ENCODE measurements around the gene SATB2. TPM values are rescaled to one million over a fixed set of nuclear protein-coding genes. Genes with fewer than 3 reads are reported as not detected.

Gene SATB2
- 4.2 TPM for polyA plus RNA-seq (2012; ENCODE audit: insufficient read depth, insufficient read length)

DNA sequence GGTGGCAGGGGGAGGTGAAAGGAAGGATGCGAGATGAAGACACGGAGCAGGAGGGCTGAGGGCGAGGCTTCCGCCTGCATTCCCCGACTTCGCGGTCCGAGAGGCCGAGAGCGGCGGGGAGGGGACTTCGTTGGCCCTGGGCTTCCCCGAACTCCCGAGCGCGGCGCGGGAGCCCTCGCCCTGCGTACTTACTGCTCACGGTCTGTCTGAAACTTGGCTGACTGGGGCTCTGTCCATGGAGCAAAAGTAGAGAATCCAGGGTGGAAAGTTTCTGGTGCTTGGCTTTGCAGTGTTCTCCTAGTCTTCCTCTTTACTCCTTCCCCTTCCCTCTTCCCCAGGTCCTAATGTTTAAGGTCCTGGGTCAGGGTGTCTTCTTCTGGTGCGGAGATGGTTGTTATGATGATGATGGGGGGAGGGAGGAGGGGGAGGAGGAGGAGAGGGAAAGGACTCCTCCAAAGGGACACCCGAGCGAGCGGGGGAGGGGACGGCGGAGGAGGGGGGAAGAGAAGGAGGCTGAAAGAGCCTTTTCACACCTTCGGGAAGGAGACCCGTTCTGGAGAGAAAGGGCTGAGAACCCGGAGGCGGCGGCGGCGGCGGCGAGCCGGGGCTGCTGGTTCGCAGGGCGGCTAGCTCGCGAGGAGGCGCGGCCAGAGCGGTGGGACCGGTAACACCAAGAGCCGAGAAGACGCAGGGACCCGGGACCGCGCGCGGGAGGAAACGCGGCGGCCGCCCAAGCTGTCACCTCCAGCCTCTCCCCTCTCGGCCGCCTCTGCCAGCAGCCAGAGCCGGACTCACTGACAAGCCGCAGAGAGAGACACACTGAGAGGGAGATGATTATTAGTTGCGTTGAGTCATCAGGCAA lies at the start of gene SATB2:
Gene SATB2, minus strand, starts transcription at position 793 of the 862 bp plus-strand sequence. CDS start 1,902 bp downstream, outside the sequence.
- DNase-seq (ENCODE audit: low read depth, low spot score), result no peak

DNA sequence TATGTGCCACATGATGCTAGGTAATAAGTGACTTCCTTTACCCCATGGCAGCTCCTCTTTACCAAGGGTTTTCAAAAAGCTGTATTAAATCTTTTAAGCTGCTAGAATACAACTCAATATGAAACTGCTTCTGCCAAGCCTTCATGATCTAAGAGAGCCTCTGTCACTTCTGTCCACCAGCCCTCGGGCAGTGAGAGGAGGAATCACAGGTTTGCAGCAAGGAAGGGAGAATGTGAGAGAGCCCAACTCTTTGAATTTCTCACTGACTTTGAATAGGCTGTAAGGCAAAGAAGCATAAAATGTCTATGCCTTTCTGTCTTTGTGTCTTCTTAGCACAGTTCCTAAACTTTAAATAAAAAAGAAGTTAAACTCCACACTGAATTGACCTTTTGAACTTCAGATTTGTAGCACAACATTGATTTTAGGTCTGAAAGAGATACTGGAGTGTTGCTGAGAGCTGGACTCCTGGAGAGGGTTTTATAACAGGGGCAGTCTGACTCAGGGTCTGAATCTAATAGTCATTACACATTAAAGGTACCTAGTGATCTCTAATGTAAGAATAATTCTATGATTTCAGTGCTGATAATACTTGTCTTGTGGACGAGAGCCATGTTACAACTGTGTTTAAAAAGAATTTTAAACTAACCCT lies 48.1 kb upstream of the SATB2 start:
- DNase-seq (ENCODE audit: low read depth, low spot score), result no peak
- H3K4me3 ChIP-seq (ENCODE audit: low read length), result no peak overlapping the region

More for the DNA sequence above, at the start of gene SATB2:
- peak within 1 kb of the TSS; percentile 80 for H3K4me3 ChIP-seq (ENCODE audit: low read length)

DNA sequence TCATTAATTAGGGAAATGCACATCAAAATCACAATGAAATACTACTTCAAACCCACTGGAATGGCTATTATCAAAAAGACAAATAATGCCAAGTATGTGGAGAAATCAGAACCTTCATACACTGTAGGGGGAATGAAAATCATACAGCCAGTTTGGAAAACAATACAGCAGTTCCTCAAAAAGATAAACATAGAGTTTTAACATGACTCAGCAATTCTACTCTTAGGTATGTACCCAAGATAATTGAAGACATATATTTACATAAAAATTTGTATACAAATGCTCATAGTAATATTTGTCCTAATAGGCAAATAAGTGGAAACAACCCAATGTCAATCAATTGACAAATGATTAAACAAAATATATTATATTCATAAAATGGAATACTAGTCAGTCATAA lies 45.4 kb upstream of the SATB2 start:
- no peak overlapping the region for H3K4me3 ChIP-seq (ENCODE audit: low read length)
- DNase-seq (ENCODE audit: low read depth, low spot score), result no peak

DNA sequence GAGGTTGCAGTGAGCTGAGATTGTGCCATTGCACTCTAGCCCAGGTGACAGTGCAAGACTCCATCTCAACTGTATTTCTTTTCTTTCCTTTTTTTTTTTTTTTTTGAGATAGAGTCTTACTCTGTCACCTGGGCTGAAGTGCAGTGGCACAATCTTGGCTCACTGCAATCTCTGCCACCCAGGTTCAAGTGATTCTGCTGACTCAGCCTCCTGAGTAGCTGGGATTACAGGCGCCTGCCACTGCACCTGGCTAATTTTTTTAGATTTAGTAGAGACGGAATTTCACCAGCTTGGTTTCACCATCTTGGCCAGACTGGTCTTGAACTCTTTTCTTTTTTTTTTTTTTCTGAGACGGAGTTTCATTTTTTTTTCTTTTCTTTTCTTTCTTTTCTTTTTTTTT lies 41.3 kb upstream of the SATB2 start:
- H3K4me3 ChIP-seq (ENCODE audit: low read length), result no peak overlapping the region
- no peak for DNase-seq (ENCODE audit: low read depth, low spot score)

DNA sequence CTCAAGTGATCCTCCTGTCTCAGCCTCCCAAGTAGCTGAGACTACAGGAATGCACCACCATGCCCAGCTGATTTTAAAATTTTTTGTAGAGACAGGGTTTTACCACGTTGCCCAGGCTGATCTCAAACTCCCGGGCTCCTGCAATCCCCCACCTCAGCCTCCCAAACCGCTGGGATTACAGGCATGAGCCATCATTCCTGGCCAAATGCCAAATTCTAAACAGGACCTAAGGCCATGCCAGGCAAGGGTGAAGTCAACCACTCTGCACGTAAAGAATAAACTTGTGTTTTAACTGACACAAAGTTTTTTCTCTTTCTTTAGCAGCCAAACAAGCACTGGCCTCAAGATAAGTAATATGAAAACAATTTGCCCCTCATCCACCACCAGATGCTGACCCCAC lies 37.4 kb upstream of the SATB2 start:
- DNase-seq (ENCODE audit: low read depth, low spot score), result no peak
- H3K4me3 ChIP-seq (ENCODE audit: low read length), result no peak overlapping the region

DNA sequence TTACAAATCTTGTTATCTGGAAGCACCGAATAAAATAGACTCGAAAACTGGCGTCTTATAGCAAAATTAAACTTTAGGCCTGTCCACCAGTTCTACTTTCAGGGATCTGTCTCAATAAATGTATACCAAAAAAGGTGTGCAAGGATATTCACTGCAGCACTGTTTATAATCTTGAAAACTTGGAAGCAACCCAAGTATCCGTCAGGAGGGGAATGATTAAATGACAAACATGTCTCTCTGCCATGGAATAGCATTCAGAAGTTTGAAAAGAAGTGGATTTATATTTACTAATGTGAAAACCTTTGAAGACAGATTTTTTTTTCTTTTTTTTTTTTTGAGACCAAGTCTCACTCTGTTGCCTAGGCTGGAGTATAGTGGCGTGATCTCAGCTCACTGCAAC lies 32.3 kb upstream of the SATB2 start:
- no peak overlapping the region for H3K4me3 ChIP-seq (ENCODE audit: low read length)
- DNase-seq (ENCODE audit: low read depth, low spot score), result no peak

DNA sequence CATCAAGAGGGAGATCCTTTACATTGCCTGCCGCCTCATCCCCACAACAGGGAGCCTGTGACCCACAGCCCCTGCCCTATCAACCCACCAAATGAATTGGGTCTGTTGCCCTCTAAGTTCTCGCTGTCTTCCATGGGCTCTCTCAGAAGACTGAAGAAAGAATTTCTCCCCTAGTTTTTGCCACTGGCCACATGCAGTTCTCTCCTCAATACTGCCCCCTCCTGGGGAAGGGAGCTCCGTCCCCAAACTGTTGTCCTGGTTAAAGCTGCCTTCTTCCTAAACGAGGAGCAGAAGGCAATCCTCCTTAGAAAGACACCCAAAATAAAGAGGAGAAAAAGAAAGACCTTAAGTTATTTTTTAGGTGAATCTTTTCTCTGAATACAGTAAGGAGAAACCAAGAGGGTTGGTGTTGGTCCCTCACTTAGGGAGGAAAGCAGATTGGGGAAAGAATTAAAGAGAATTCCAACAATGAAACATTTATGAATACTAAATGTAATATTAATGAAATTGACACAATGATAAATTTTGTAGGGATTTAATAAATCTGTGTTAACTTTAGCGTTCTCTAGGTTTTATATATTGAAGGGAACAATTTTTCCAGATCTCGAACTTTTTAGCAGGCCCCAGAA lies 31.1 kb upstream of the SATB2 start:
- no peak overlapping the region for H3K4me3 ChIP-seq (ENCODE audit: low read length)
- DNase-seq (ENCODE audit: low read depth, low spot score), result peak; percentile 42

DNA sequence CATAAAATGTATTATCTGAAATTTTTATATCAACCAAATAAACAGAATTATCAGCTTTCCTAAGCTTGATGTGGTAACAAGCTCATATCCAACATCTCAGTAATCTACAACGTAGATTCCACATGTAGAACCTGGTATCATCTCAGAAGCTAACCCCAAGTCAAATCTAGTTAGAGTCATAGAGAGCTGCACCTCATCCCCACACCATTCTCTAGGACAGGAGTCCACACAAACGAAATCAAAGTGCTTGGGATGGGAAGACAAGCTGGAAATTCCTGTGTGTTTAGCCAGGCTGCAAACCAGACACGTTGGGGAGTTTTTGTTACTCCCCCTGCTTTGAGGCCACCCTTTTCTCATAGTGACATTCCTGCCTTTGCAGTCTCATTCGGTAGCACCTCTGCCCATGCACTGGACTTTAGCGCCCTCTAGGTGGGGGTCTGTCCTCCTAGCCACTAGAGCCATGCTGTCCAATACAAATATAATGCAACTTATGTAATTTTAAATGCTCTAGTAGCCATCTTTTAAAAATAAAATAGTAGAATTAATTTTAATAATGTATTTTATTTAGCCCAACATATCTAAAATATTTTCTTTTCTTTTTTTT lies 28.1 kb upstream of the SATB2 start:
- H3K4me3 ChIP-seq (ENCODE audit: low read length), result no peak overlapping the region
- no peak for DNase-seq (ENCODE audit: low read depth, low spot score)

DNA sequence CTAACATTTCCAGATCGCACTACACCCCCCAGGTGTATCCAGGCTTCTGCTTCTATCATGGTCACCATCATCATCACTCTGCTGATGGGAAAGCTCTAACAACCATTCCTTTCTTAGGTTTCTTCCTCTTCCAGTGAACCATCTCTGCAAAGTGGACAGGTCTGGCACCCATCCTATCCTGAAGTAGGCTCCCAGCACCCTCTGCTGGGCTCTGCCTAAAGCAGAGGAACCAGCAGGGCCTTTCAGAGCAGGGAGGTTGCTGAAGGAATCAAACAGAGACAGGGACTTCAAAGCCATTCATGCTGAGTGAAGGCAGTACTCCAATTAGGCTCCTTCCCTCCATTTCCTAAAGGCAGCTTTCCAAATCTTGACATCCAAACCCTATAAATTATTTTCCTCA lies 27.2 kb upstream of the SATB2 start:
- no peak for DNase-seq (ENCODE audit: low read depth, low spot score)
- H3K4me3 ChIP-seq (ENCODE audit: low read length), result no peak overlapping the region

DNA sequence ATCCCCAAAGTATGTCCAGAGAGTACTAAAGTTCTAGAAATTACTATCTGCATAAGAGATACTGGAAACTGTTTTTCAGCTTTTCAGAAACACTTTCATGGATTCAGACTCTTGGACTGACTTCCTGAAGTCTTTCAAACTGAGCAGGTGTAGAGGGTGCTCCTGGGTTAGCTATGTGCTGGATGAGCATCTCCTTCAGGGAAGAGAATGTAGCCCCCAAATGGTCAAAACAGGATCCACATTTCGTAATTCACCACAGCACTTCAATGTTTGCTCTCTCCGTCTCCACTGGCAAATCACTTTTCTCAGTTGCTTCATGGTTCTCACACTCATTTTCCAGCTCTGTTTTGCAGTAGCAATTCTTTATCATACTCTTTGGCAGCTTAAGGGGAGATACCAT lies 23.2 kb upstream of the SATB2 start:
- no peak overlapping the region for H3K4me3 ChIP-seq (ENCODE audit: low read length)
- DNase-seq (ENCODE audit: low read depth, low spot score), result no peak

DNA sequence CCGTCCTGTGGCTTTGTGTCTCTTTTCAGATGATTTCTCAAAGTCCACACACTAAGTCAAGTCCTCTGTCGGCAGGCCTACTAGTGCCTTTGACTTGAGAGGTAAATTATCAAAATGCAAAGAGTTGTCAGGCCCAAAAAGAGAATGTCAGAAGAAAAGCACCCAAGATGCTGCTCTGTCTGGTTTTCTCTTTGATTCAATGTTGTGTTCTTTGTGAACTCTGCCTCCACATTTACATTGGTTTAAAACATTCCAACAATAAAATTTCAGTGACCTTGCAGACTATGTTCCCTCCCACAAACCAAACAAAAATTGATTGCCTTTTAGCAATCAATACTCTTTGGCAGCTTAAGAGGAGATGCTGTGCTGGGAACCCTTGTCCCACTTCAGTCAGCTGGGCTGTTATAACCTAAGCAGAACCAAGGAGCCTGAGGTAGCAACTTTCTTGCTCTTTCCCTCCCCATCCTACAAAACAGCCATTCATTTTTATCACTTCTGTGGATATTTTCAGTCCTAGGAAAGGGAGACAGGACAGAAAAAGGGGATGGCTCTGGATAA lies 19.6 kb upstream of the SATB2 start:
- H3K4me3 ChIP-seq (ENCODE audit: low read length), result no peak overlapping the region

DNA sequence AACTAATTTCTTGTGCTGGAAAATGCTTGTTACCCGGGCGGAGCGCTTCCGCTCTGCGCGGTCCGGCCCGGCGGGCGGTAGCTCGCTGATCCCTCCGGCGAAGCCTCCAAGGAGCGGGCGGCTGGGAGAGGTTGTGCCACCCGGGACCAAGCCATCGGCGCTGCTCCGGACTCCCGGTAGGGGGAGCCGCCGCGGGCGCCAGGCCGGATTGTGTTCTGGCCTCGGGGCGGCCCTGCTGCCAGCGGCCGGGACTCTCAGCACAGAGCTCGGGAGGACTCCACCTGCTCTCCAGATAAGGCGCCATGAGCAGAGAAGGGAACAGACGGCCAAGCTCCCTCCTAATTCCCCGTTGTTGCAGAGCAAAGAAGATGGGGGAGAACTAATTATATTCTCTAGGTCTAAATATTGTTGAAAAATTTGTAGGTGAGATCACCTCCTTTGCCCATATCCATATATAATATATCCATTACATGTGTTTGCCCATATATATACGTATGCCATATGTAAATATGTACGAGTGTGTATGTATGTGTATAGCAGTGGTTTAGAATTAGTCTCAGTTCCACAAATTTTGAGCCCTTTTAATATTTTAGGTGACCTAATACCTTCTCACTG lies 13.8 kb upstream of the SATB2 start:
- no peak overlapping the region for H3K4me3 ChIP-seq (ENCODE audit: low read length)
- no peak for DNase-seq (ENCODE audit: low read depth, low spot score)

More for the DNA sequence above, 19.6 kb upstream of the SATB2 start:
- no peak for DNase-seq (ENCODE audit: low read depth, low spot score)

DNA sequence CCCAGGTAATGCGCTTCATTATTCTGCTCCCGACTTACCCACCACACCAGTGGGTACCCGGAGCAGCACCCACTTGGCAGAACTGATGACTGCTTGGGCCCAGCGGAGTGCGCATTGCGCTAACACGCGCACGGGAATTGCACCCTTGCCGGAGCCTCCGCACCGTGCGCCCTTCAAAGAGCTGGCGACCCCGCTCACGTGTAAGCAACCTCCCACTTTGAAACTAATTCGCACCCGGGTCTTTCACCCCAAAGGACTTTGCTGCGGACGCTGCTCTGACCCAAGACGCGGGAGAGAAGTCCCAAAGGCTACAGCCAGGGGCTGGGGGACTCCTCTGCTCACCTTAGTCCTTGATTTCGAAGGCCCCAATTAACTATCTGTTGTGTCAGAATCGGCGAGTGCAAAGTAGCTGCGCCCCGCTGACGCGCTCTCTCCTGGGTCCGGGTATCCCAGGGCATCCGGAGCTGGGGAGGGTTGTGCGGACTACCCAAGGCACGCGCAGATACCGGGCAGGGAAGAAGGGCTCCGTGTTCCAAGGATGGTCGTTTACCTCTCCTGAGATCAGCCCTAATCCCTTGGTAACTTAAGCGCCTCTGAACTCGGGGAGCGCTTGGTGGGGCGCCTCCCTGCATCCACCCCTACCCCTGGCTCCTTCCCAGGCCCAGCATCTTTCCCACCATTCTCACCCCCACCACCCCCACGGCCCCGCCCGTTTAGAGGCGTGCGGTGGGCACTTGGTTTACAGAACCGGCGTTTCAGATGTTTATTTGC lies 13.1 kb upstream of the SATB2 start:
- no peak for DNase-seq (ENCODE audit: low read depth, low spot score)
- H3K4me3 ChIP-seq (ENCODE audit: low read length), result no peak overlapping the region

DNA sequence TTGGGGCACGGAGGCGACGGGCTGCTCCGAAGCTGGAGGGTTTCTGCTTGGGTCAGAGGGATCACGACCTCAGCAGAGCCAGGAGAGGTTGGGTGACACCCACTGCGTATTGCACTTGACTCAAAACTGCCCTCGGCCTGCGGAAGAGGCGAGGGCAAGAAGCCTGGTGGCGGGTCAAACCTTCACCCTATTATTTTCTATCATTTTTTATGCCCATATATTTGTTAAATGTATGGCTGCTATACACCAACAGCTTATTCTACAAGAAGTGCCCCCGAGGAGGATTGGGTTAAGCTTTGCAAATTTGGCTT lies 12.6 kb upstream of the SATB2 start:
- no peak for DNase-seq (ENCODE audit: low read depth, low spot score)
- no peak overlapping the region for H3K4me3 ChIP-seq (ENCODE audit: low read length)

DNA sequence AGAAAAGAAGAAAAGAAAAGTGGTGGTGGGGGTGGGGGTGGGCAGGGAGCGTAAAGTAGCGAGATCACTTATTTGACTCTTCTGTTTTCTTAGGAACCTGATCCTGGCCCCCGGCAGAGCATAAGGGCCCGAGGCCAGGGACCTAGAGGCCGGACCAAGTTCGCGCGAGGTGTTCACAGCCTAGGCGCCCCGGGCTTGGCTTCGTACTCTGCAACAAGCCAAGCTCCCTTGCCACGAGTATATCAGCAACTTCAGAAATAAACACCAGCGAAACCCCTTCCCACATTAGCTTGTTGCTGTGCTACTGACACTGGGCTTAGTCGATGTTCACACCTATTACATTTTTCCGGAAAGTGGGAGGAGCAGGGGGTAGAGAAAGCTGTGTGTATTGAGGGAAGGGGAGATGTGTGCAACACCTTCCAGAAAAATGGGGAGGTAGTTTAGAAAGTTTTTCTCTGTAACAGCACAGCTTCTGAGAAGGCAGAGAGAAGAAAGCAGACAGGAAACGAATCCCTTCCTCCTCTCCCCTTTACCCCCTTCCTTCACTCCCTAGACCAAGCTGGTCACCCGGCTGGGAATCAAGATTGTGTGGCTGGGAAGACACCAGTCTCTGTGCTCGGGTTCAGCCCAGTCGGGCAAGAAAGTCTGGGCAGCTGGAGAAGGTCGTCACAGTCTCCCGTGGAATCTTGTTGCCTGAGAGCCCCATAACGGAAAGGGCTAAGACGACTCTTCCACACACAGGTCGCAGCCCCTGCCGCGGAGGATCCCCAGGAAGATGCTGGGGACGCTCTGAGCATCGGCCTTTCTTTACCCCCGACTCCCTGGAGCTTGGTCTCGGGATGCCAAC lies 12.0 kb upstream of the SATB2 start:
- no peak for DNase-seq (ENCODE audit: low read depth, low spot score)
- no peak overlapping the region for H3K4me3 ChIP-seq (ENCODE audit: low read length)

DNA sequence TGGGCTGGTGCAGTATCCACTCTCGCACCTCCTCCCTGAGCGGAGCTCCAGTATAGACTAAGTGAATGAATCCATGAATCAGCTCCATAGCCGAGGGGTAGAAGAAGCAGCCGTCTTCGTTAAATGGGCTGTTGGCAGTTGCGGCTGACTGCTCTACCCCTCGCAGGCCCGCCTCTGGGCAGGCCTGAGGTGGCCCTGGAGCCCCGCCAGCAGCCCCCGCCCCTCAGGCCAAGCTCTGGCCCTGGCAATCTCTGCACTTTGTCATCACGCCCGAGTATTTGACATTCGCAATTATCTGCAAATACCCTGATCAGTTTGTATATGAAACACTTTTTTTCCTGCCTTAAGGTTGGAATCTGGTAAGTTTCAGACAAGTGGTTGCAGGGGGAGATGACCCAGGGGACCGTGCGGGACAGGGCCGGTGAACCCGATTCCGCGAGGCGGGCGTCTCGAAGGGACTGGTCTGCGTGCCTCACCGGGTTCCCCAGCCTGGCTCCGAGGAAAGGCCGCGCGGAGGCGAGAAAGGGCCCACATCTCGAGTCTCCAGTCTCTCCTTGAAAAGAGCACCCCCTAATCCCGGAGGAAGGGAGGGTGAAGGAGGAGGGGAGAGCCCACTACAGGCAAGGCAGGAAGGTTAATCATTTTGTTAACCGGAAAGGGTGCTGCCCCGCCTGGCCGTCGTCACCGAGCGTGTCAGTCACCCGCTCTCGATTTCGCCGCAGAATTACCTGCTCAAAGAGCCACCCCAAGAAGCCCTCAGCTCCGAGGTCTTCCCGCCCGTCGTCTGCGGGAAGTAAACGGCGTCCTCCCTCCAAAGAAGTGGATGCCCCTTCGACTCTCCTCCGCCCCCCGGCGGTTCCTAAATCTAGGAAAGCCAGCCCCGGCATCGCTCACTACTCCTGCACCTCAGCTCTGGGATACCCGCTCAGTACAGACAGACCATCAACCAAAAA lies 11.1 kb upstream of the SATB2 start:
- no peak for DNase-seq (ENCODE audit: low read depth, low spot score)

More for the DNA sequence above, 11.1 kb upstream of the SATB2 start:
- H3K4me3 ChIP-seq (ENCODE audit: low read length), result no peak overlapping the region
